Muscle of back (tissue), 11 donors: Measurements from ENCODE around the gene RIN3. TPM values are rescaled to one million over a fixed set of nuclear protein-coding genes. Genes with fewer than 3 reads are reported as not detected.

Experiments
- DNase-seq, 3 donors: peaks; one replicate each; pipeline versions ENCODE4 v3.0.0 to v3.0.0-alpha.2; 2013
- polyA plus RNA-seq, 10 donors: library from polyadenylated mRNA; unstranded; fragments of 120-200 nt; gene quantifications; one replicate each; pipeline ENCODE4 v1.2.1, GENCODE V29; 2013; ENCODE audit not compliant: insufficient read length in 10 of 10

RIN3 gene
- polyA plus RNA-seq, 10 donors: 10.3 to 17.0 (median 12.8) TPM

GRCh38 chr14:92737206-92737605, 223.6 kb downstream of the RIN3 start:
- no peak for DNase-seq

- no peak for DNase-seq
Observed at GRCh38 chr14:92737619-92738188, 224.1 kb downstream of the RIN3 start.

Other genes starting within 250 kb of the RIN3 start
- gene SLC24A4, start 190.6 kb upstream of the RIN3 start, polyA plus RNA-seq: 1 to 10 TPM; 1.1 to 7.4 (median 2.7) TPM
- 10 to 100 TPM; 62.8 to 98.6 (median 80.2) TPM for gene LGMN, start 234.8 kb downstream of the RIN3 start, polyA plus RNA-seq